ENCODE data around the gene CCNY.

CCNY gene

GRCh38 chr10:35322636-35323035, 13.7 kb upstream of the CCNY start:
- DNase-seq (ENCODE audit: low spot score in 2 of 2): no peak
- no peak overlapping the region for H3K4me3 ChIP-seq
- 0 out of 2 replicates have a peak, but pooled peaks cover 3% of the 10 kb centered on the region for H3K36me3 ChIP-seq (replicated peaks)
- peaks cover 3% of the 10 kb centered on the region for H3K4me1 ChIP-seq
- no peaks in the 10 kb centered on the region for H3K27me3 ChIP-seq (ENCODE audit: low read depth)
- no peaks in the 10 kb centered on the region for H3K9me3 ChIP-seq
- in situ Hi-C loops (cut with MboI; ENCODE audit: low sequenced_read_pairs): no loop called here

- in situ Hi-C loops (cut with MboI; ENCODE audit: low sequenced_read_pairs): no loop called here
- Histone ChIP-seq H3K4me1 (peaks cover 7% of the 10 kb centered on the region), H3K4me3 (no peak overlapping the region), H3K36me3 (replicated peaks) (0 out of 2 replicates have a peak, but pooled peaks cover 3% of the 10 kb centered on the region), H3K9me3 (no peaks in the 10 kb centered on the region), H3K27me3 (ENCODE audit: low read depth) (no peaks in the 10 kb centered on the region)
- no peak for DNase-seq (ENCODE audit: low spot score in 2 of 2)
Measured at GRCh38 chr10:35324196-35324595, 12.1 kb upstream of the CCNY start.

- Histone ChIP-seq H3K36me3 (replicated peaks) (no peaks in the 10 kb centered on the region), H3K27me3 (ENCODE audit: low read depth) (no peaks in the 10 kb centered on the region), H3K4me3 (no peak overlapping the region), H3K4me1 (peaks cover 10% of the 10 kb centered on the region), H3K9me3 (no peaks in the 10 kb centered on the region)
- in situ Hi-C loops (cut with MboI; ENCODE audit: low sequenced_read_pairs): no loop called here
- DNase-seq (ENCODE audit: low spot score in 2 of 2): no peak
Measured at GRCh38 chr10:35326466-35327235, 9.7 kb upstream of the CCNY start.

GRCh38 chr10:35327790-35328403, 8.4 kb upstream of the CCNY start:
- Histone ChIP-seq H3K27me3 (ENCODE audit: low read depth) (no peaks in the 10 kb centered on the region), H3K9me3 (no peaks in the 10 kb centered on the region), H3K36me3 (replicated peaks) (no peaks in the 10 kb centered on the region), H3K4me3 (no peak overlapping the region), H3K4me1 (peaks cover 10% of the 10 kb centered on the region)
- in situ Hi-C loops (cut with MboI; ENCODE audit: low sequenced_read_pairs): no loop called here
- no peak for DNase-seq (ENCODE audit: low spot score in 2 of 2)

GRCh38 chr10:35328404-35329037, 7.8 kb upstream of the CCNY start:
- Histone ChIP-seq H3K36me3 (replicated peaks) (no peaks in the 10 kb centered on the region), H3K4me1 (peaks cover 10% of the 10 kb centered on the region), H3K27me3 (ENCODE audit: low read depth) (no peaks in the 10 kb centered on the region), H3K4me3 (no peak overlapping the region), H3K9me3 (no peaks in the 10 kb centered on the region)
- no peak for DNase-seq (ENCODE audit: low spot score in 2 of 2)
- in situ Hi-C loops (cut with MboI; ENCODE audit: low sequenced_read_pairs): no loop called here

- Histone ChIP-seq H3K36me3 (replicated peaks) (0 out of 2 replicates have a peak, but pooled peaks cover 2% of the 10 kb centered on the region), H3K27me3 (ENCODE audit: low read depth) (no peaks in the 10 kb centered on the region), H3K4me1 (peaks cover 10% of the 10 kb centered on the region), H3K9me3 (no peaks in the 10 kb centered on the region), H3K4me3 (no peak overlapping the region)
- peak; percentile 28 to 47 for DNase-seq (ENCODE audit: low spot score in 2 of 2)
- in situ Hi-C loops (cut with MboI; ENCODE audit: low sequenced_read_pairs): no loop called here
Measured at GRCh38 chr10:35329520-35329919, 6.8 kb upstream of the CCNY start.

GRCh38 chr10:35331894-35332640, 4.2 kb upstream of the CCNY start:
- DNase-seq (ENCODE audit: low spot score in 2 of 2): no peak
- in situ Hi-C loops (cut with MboI; ENCODE audit: low sequenced_read_pairs): no loop called here
- Histone ChIP-seq H3K27me3 (ENCODE audit: low read depth) (no peaks in the 10 kb centered on the region), H3K4me1 (peaks cover 10% of the 10 kb centered on the region), H3K36me3 (replicated peaks) (0 out of 2 replicates have a peak, but pooled peaks cover 3% of the 10 kb centered on the region), H3K9me3 (no peaks in the 10 kb centered on the region), H3K4me3 (no peak overlapping the region)

GRCh38 chr10:35334297-35334696, 2.0 kb upstream of the CCNY start:
- H3K4me3 ChIP-seq: no peak overlapping the region
- no peaks in the 10 kb centered on the region for H3K27me3 ChIP-seq (ENCODE audit: low read depth)
- in situ Hi-C loops (cut with MboI; ENCODE audit: low sequenced_read_pairs): no loop called here
- DNase-seq (ENCODE audit: low spot score in 2 of 2): no peak
- peaks cover 6% of the 10 kb centered on the region for H3K4me1 ChIP-seq
- H3K9me3 ChIP-seq: no peaks in the 10 kb centered on the region
- 0 out of 2 replicates have a peak, but pooled peaks cover 3% of the 10 kb centered on the region for H3K36me3 ChIP-seq (replicated peaks)

- DNase-seq (ENCODE audit: low spot score in 2 of 2): peak in 1 of 2 experiments; percentile 33
- in situ Hi-C loops (cut with MboI; ENCODE audit: low sequenced_read_pairs): no loop called here
- H3K4me3 ChIP-seq: peak overlapping the region; percentile 79
- H3K36me3 ChIP-seq (replicated peaks): 0 out of 2 replicates have a peak, but pooled peaks cover 3% of the 10 kb centered on the region
- H3K9me3 ChIP-seq: no peaks in the 10 kb centered on the region
- no peaks in the 10 kb centered on the region for H3K4me1 ChIP-seq
- no peaks in the 10 kb centered on the region for H3K27me3 ChIP-seq (ENCODE audit: low read depth)
Measured at GRCh38 chr10:35335133-35336083, 901 bp upstream of the CCNY start.

- Histone ChIP-seq H3K36me3 (replicated peaks) (0 out of 2 replicates have a peak, but pooled peaks cover 3% of the 10 kb centered on the region), H3K4me1 (no peaks in the 10 kb centered on the region), H3K4me3 (peak overlapping the region; percentile 69), H3K27me3 (ENCODE audit: low read depth) (no peaks in the 10 kb centered on the region), H3K9me3 (no peaks in the 10 kb centered on the region)
- DNase-seq (ENCODE audit: low spot score in 2 of 2): peak in 1 of 2 experiments; percentile 58
- in situ Hi-C loops (cut with MboI; ENCODE audit: low sequenced_read_pairs): no loop called here
Measured at GRCh38 chr10:35336921-35337823, 863 bp downstream of the CCNY start.

GRCh38 chr10:35339942-35340341, 3.6 kb downstream of the CCNY start:
- in situ Hi-C loops (cut with MboI; ENCODE audit: low sequenced_read_pairs): no loop called here
- Histone ChIP-seq H3K36me3 (replicated peaks) (no peaks in the 10 kb centered on the region), H3K27me3 (ENCODE audit: low read depth) (no peaks in the 10 kb centered on the region), H3K4me1 (no peaks in the 10 kb centered on the region), H3K4me3 (no peak overlapping the region), H3K9me3 (no peaks in the 10 kb centered on the region)
- DNase-seq (ENCODE audit: low spot score in 2 of 2): no peak

- Histone ChIP-seq H3K9me3 (no peaks in the 10 kb centered on the region), H3K4me3 (no peak overlapping the region), H3K36me3 (replicated peaks) (no peaks in the 10 kb centered on the region), H3K4me1 (no peaks in the 10 kb centered on the region), H3K27me3 (ENCODE audit: low read depth) (no peaks in the 10 kb centered on the region)
- no peak for DNase-seq (ENCODE audit: low spot score in 2 of 2)
- in situ Hi-C loops (cut with MboI; ENCODE audit: low sequenced_read_pairs): no loop called here
Measured at GRCh38 chr10:35340975-35341374, 4.7 kb downstream of the CCNY start.

Measured in HAP-1 (cell line).